ENCODE measurements around the gene CYFIP2. TPM values are rescaled to one million over a fixed set of nuclear protein-coding genes. Genes with fewer than 3 reads are reported as not detected.

CYFIP2 gene
- total RNA-seq, 2 experiments from 2014 or later: 458 to 480 TPM

DNA sequence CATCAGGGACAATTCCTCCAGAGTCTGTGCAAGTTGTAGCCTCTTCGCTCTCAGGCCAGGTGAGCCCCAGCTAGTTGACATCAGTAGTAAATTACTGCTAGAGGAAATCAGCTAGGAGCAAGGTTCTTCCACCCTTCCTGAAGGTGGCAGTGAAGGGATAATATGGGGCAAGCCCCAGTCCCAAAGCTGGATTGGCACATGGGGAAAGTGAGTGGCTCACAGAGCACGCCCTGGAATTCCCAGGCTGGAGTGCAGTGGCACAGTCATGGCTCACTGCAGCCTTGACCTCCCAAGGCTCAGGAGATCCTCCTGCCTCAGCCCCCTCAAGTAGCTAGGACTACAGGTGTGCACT is 82.1 kb downstream of the CYFIP2 start:
- H3K4me1 Mint-ChIP-seq: peaks cover 10% of the 10 kb centered on the region
- ATAC-seq (ENCODE audit: low read depth): no peak
- no peak overlapping the region for H3K4me3 Mint-ChIP-seq
- H3K27me3 Mint-ChIP-seq: no peaks in the 10 kb centered on the region
- no peak for DNase-seq
- POLR2A ChIA-PET: no interaction called here
- H3K9me3 Mint-ChIP-seq: no peaks in the 10 kb centered on the region
- H3K27ac Mint-ChIP-seq: no peak overlapping the region
- peaks cover 60% of the 10 kb centered on the region for H3K36me3 Mint-ChIP-seq

DNA sequence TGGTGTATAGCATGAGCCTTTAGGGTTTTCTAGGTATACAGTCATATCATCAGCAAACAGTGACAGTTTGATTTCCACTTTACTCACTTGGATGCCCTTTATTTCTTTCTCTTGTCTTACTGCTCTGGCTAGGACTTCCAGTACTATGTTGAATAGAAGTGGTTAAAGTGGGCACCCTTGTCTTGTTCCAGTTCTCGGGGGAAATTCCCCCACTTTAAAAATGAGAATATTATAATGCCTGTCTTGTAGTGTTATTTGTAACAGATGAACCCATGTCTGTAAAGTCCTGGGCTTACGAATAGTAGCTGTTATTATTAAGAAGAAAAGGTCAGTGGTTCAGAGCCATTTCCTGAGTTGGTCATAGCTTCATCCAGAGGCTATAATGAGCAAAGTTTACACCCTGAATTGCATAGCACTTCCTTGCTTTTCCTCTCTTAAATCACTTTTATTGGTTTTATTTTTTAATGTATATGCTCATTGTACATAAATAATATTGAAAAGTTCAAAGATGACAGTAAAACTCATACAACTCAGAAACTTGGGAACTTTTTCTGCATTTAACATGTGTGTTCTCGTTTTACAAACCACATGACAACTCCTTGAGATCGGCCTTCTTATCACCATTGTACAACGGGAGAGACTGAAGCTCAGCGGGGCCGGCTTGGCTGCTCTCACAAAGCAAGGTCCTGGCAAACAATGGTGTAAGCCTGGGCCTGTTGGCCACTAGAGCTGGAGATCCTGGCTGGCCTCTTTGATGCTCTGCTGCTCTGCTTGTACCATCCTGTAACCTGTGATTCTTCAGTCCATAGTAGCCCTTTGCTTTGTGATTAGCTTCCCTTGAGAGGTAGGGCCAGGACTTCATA is 85.2 kb downstream of the CYFIP2 start:
- no peak for DNase-seq
- peak; percentile 21 for ATAC-seq (ENCODE audit: low read depth)
- no peaks in the 10 kb centered on the region for H3K27me3 Mint-ChIP-seq
- H3K36me3 Mint-ChIP-seq: peaks cover 42% of the 10 kb centered on the region
- H3K9me3 Mint-ChIP-seq: no peaks in the 10 kb centered on the region
- POLR2A ChIA-PET: no interaction called here
- peaks cover 10% of the 10 kb centered on the region for H3K4me1 Mint-ChIP-seq
- no peak overlapping the region for H3K27ac Mint-ChIP-seq
- no peak overlapping the region for H3K4me3 Mint-ChIP-seq

DNA sequence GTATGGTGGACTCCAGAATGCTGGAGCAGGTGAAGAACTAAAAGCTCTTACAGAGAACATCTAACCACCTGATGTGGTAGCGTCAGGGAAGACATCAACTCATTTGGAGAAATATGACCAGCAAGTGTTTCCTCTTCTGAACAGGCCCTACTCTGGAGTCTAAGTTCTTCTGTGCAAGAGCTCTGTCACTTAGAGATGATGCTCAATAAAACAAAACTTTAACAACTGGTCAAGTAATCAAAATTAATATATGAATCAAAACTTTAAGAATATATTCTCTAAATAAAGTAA is 85.8 kb downstream of the CYFIP2 start:
- POLR2A ChIA-PET: no interaction called here
- Mint-ChIP-seq H3K4me1 (peaks cover 10% of the 10 kb centered on the region), H3K36me3 (peaks cover 39% of the 10 kb centered on the region), H3K27me3 (no peaks in the 10 kb centered on the region), H3K27ac (no peak overlapping the region), H3K9me3 (no peaks in the 10 kb centered on the region), H3K4me3 (no peak overlapping the region)
- DNase-seq (no peak), ATAC-seq (ENCODE audit: low read depth) (no peak)

DNA sequence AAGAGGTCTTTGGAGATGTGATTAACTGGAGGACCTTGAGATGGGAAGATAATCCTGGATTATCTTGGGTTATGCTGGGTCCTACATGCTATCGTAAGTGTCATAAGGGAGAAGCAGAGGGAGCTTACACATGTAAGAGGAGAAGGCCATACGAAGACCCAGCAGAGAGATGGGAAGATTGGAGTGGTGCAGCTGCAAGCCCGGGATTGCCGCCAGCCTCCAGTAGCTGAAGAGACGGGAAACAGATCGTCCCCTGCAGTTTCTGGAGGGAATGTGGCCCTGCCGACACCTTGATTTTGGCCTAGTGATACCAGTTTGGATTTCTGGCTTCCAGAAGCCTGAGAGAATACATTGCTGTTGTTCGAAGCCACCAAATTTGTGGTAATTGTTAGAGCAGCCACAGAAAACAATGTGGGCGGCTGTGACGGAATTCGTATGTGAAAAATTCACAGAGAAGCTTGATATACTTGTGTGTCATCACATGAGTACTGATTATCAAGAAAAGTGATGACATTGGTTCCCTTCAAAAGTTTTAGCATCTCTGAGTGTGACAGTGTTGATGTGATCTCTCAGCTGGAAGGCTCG is 86.9 kb downstream of the CYFIP2 start:
- Mint-ChIP-seq H3K27ac (no peak overlapping the region), H3K4me1 (peaks cover 10% of the 10 kb centered on the region), H3K36me3 (peaks cover 36% of the 10 kb centered on the region), H3K4me3 (no peak overlapping the region), H3K9me3 (no peaks in the 10 kb centered on the region), H3K27me3 (no peaks in the 10 kb centered on the region)
- POLR2A ChIA-PET: no interaction called here
- no peak for ATAC-seq (ENCODE audit: low read depth)
- DNase-seq: no peak

GRCh38 chr5:157354800-157355199 is 88.9 kb downstream of the CYFIP2 start:
- peaks cover 36% of the 10 kb centered on the region for H3K36me3 Mint-ChIP-seq
- POLR2A ChIA-PET: no interaction called here
- H3K27ac Mint-ChIP-seq: no peak overlapping the region
- H3K4me1 Mint-ChIP-seq: peaks cover 9% of the 10 kb centered on the region
- no peaks in the 10 kb centered on the region for H3K27me3 Mint-ChIP-seq
- DNase-seq (no peak), ATAC-seq (ENCODE audit: low read depth) (no peak)
- H3K4me3 Mint-ChIP-seq: no peak overlapping the region
- no peaks in the 10 kb centered on the region for H3K9me3 Mint-ChIP-seq

- Mint-ChIP-seq H3K9me3 (no peaks in the 10 kb centered on the region), H3K36me3 (peaks cover 37% of the 10 kb centered on the region), H3K4me3 (no peak overlapping the region), H3K4me1 (peaks cover 2% of the 10 kb centered on the region), H3K27ac (no peak overlapping the region), H3K27me3 (no peaks in the 10 kb centered on the region)
- DNase-seq (no peak), ATAC-seq (ENCODE audit: low read depth) (no peak)
- POLR2A ChIA-PET: no interaction called here
Observed at GRCh38 chr5:157356576-157356975, 90.7 kb downstream of the CYFIP2 start.

GRCh38 chr5:157357823-157358222 is 91.9 kb downstream of the CYFIP2 start:
- ATAC-seq (ENCODE audit: low read depth) (no peak), DNase-seq (no peak)
- H3K27me3 Mint-ChIP-seq: no peaks in the 10 kb centered on the region
- H3K36me3 Mint-ChIP-seq: peaks cover 39% of the 10 kb centered on the region
- no peak overlapping the region for H3K4me3 Mint-ChIP-seq
- POLR2A ChIA-PET: no interaction called here
- no peaks in the 10 kb centered on the region for H3K9me3 Mint-ChIP-seq
- H3K27ac Mint-ChIP-seq: no peak overlapping the region
- H3K4me1 Mint-ChIP-seq: peaks cover 2% of the 10 kb centered on the region

- H3K36me3 Mint-ChIP-seq: peaks cover 44% of the 10 kb centered on the region
Observed at GRCh38 chr5:157358871-157359270, 92.9 kb downstream of the CYFIP2 start.

DNA sequence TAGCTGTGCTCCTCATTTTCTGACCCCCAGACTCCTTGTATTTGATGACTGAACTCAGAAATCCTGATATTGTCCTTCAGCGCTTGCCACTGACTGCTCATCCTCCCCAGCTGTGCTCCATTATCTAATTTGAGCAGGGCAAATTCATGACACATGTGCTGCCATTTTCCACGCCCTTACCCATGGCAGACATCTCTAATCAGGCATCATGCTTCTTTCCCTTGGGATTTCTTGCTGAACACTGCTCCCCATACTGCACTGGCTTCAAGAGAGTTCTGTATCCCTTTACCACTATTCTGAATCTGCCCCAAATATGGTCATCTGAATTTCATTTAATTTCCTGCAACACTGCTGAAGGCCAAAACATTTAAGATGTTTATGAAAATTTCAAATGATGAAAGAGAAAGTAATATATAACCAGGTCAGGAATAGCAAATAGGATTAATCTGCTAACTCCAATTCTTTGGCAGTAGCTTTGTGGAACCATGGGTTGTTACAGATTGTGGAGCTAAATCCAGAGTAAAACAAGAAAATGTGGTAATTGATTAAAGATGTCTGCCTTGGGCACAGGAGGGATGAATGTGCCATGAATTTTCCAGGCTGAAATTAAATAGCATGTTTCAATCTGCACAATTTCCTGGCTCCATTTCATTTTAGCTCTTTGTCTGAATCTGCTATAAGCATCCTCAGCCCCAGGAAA is 93.6 kb downstream of the CYFIP2 start:
- no peaks in the 10 kb centered on the region for H3K27me3 Mint-ChIP-seq
- POLR2A ChIA-PET: no interaction called here
- H3K36me3 Mint-ChIP-seq: peaks cover 48% of the 10 kb centered on the region
- no peak for ATAC-seq (ENCODE audit: low read depth)
- peak overlapping the region; percentile 27 for H3K27ac Mint-ChIP-seq
- no peak overlapping the region for H3K4me3 Mint-ChIP-seq
- H3K9me3 Mint-ChIP-seq: no peaks in the 10 kb centered on the region
- peaks cover 4% of the 10 kb centered on the region for H3K4me1 Mint-ChIP-seq
- DNase-seq: no peak

More at GRCh38 chr5:157358871-157359270, 92.9 kb downstream of the CYFIP2 start:
- Mint-ChIP-seq H3K27me3 (no peaks in the 10 kb centered on the region), H3K4me1 (peaks cover 4% of the 10 kb centered on the region), H3K9me3 (no peaks in the 10 kb centered on the region), H3K4me3 (no peak overlapping the region), H3K27ac (no peak overlapping the region)
- DNase-seq: no peak
- POLR2A ChIA-PET: no interaction called here
- ATAC-seq (ENCODE audit: low read depth): no peak

DNA sequence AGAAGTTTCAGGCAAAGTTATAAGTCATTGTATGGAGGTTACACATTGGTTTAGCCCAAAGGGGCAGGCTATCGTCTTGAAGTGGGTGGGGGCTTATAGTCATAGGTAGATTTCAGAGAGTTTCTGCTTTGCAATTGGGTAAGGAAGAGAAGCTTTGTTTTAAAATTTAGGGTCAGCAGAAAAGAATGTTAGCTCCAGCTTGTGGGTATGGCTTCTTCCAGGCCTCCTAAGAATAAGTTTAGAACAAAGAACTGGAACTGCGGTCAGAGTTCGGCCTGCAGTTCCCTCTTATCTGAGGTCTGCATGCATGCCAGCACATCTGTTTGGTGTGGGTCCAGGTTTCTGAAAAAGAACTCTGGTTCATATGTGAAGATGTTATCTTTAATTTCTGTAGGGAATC is 96.1 kb downstream of the CYFIP2 start:
- H3K4me1 Mint-ChIP-seq: peaks cover 4% of the 10 kb centered on the region
- peak overlapping the region; percentile 7 for H3K27ac Mint-ChIP-seq
- no peaks in the 10 kb centered on the region for H3K9me3 Mint-ChIP-seq
- H3K36me3 Mint-ChIP-seq: peaks cover 49% of the 10 kb centered on the region
- H3K27me3 Mint-ChIP-seq: no peaks in the 10 kb centered on the region
- ATAC-seq (ENCODE audit: low read depth) (no peak), DNase-seq (no peak)
- POLR2A ChIA-PET: no interaction called here
- H3K4me3 Mint-ChIP-seq: no peak overlapping the region

- Mint-ChIP-seq H3K27ac (peak overlapping the region; percentile 56), H3K4me3 (no peak overlapping the region), H3K27me3 (no peaks in the 10 kb centered on the region), H3K4me1 (peaks cover 4% of the 10 kb centered on the region), H3K9me3 (no peaks in the 10 kb centered on the region), H3K36me3 (peaks cover 49% of the 10 kb centered on the region)
- ATAC-seq (ENCODE audit: low read depth) (no peak), DNase-seq (no peak)
- POLR2A ChIA-PET: no interaction called here
Observed at GRCh38 chr5:157362502-157362901, 96.6 kb downstream of the CYFIP2 start.

- Mint-ChIP-seq H3K36me3 (peaks cover 46% of the 10 kb centered on the region), H3K4me3 (no peak overlapping the region), H3K4me1 (peaks cover 4% of the 10 kb centered on the region), H3K9me3 (no peaks in the 10 kb centered on the region), H3K27me3 (no peaks in the 10 kb centered on the region), H3K27ac (peak overlapping the region; percentile 34)
- no peak for ATAC-seq (ENCODE audit: low read depth)
- no peak for DNase-seq
- POLR2A ChIA-PET: no interaction called here
Observed at GRCh38 chr5:157362982-157363381, 97.1 kb downstream of the CYFIP2 start.

GRCh38 chr5:157365732-157366131 is 99.8 kb downstream of the CYFIP2 start:
- ATAC-seq (ENCODE audit: low read depth): no peak

More at GRCh38 chr5:157365732-157366131, 99.8 kb downstream of the CYFIP2 start:
- Mint-ChIP-seq H3K27ac (no peak overlapping the region), H3K4me3 (no peak overlapping the region), H3K4me1 (peaks cover 2% of the 10 kb centered on the region), H3K36me3 (peaks cover 42% of the 10 kb centered on the region), H3K27me3 (no peaks in the 10 kb centered on the region), H3K9me3 (no peaks in the 10 kb centered on the region)
- POLR2A ChIA-PET: no interaction called here
- DNase-seq: no peak
